GM18511 (cell line): ENCODE measurements around the gene ANGPTL2.
A peak's percentile ranks its signal among the peaks of the same experiment; 100 is the strongest.
"Not testable (repeated sequence)": the region's sequence is repeated elsewhere in the genome, so short reads cannot be mapped to it uniquely, and the experiment has no call there.

Source experiments
- ATAC-seq: cut with Tn5 transposase; IDR thresholded peaks from one replicate; pipeline ENCODE4 v1.9.1; 2021; ENCODE audit warnings: mild to moderate bottlenecking, moderate library complexity; ENCODE audit not compliant: unreplicated experiment

Gene ANGPTL2

GRCh38 chr9:127155314-127155960, 33.0 kb upstream of the ANGPTL2 start:
- ATAC-seq = no peak

- peak; percentile 71 for ATAC-seq
These were observed 32.2 kb upstream of the ANGPTL2 start for GRCh38 chr9:127154390-127155191.

DNA sequence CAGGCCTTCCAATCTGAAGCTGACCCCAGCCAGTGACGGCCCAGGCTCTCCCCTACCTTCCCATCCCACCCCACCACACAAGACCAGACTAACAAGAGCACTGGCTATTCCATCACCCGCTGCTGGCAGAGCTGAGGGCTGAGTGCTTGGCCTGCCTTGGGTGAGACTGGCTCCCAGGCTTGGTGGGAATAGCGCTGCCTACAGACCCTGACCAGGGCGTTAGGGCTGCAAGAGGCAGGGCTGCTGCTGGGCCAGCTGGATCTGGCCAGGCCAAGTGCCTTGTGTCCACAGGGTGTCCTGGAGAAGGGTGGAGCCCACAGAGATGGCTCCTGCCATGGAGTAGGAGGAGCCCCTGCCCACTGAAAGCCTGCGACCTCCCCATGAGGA, 31.6 kb upstream of the ANGPTL2 start:
- ATAC-seq = no peak

DNA sequence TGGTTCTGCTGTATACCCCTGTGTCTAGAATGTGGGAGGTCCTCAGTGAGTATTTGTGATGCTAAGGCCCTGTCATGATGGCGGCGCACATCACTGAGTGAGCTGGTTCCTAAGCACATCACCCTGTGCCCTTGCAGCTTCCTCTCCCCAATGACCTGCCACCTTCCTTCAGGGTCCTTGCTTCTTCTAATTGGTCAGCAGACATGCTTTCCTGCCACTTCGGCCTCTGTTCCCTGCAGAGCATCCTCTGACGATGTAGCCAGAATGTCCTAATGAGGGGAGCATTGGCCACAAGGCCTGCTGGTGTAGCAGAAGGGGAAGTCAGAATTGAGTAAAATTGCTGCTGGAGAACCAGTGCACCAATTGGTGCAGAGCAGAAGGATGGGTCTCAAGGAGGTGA, 31.1 kb upstream of the ANGPTL2 start:
- no peak for ATAC-seq

DNA sequence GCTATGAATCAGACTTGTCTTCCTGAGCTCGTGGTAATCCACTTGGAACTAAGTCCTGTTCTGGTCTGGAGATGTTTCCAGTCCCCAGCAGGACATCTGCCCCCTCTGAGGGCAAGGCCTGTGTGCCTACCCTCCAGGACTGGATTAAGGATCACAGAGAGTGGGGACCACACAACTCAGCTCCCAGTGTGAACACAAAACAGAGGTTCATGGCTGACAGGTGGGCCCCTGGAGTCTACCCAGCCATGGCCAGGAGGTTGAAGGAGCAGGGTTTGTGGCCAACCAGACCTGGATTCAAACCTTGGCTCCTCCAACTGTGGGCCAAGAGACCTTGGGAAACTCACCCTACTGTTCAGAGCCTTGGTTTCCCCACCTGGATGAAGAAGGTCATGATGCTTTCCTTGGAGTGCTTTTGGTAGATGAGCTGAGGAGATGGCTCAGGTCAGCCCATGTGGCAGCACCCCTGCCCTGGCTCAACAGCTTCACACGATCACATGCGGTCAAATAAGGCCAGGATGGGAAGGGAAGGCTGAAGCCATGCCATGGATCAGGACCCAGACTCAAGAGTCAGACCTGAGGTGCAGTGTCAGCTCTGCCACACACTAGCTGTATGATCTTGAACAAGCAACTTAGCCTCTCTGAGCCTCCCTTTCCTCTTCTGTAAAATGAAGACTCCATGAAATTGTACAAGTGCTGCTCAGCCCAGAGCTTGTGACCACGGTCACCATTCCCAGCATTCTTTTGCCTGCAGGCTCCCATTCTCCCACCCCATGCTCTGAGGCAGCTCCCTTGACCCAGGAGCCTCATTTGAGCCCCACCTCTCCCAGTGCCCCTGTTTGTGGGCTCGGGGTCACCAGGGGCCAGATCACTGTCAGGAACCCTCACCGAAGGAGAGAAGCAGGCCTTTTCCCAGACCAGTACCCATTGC, 27.3 kb upstream of the ANGPTL2 start:
- no peak for ATAC-seq

GRCh38 chr9:127149010-127149409, 26.6 kb upstream of the ANGPTL2 start:
- ATAC-seq = no peak

GRCh38 chr9:127148014-127148413, 25.6 kb upstream of the ANGPTL2 start:
- no peak for ATAC-seq

GRCh38 chr9:127147251-127147650, 24.8 kb upstream of the ANGPTL2 start:
- ATAC-seq = no peak

- ATAC-seq = not testable (repeated sequence)
These were observed 24.4 kb upstream of the ANGPTL2 start for GRCh38 chr9:127146841-127147240.

GRCh38 chr9:127144670-127145445, 22.4 kb upstream of the ANGPTL2 start:
- ATAC-seq = no peak

DNA sequence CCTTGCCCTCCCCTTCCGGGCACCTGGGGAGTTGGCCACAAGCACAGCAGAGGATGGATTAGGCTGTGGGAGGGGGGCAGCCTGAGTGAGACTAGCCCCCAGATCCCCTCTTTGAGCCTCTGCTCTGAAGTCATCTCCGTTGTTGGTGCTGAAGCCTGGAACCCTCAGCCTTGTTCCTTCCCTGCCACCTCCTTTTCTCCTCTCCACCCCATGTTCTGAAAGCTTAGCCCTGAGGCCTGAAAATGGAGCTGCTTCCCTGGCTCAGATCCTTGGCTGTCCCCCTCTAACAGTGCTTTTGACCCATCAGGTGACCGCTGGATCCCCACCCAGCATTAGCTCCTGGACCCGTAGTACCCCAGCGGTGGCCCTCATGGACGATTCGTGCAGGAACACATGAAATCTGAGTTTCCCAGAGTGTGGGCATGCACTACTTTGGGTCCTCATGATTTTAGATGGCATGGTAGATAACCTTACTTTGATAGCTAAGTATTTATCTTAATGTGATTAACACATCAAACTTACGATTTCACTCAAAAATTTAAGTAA, 21.6 kb upstream of the ANGPTL2 start:
- ATAC-seq = no peak

DNA sequence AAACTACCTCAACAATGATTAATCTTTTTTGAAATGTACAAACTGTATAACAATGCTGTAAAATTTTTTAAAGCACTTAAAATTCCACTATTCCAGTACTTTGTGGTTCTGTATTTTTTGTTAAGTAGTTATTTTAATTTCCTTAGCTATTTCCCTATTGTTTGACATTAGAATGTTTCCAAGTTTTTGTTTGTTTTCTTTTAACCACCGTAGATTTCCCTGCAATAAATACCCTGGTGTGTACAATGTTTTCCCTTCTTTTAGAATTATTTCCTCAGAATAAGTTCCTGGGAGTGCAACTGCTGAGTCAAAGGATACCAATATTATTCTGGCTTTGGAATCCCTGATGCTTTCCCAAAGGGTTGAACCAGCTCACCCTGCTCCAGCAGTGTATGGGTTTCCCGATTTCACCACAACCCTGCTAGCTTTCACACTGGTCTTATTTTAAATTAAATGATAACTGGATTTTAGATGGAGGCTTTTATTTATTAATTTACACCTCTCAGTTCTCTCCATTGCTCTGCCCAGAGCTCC, 20.6 kb upstream of the ANGPTL2 start:
- ATAC-seq = no peak

DNA sequence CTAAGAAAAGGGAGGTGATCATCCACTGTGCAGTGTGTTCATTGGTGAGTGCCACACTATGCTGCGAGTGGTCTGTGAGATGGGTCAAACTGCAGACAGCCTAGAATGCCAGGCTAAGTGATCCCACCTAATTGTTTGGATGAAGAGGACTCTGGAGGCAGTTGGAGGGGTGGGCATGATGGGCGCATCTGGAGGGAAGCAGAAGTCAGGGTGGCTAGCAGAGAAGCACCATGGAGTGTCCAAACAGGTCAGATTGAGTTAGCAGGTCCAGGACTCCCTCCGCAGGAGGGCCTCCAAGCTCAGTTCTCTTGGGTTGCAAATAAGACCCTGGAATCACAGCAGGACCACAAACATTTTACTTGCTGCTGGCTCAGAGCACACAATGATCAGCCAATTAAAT, 19.9 kb upstream of the ANGPTL2 start:
- no peak for ATAC-seq

DNA sequence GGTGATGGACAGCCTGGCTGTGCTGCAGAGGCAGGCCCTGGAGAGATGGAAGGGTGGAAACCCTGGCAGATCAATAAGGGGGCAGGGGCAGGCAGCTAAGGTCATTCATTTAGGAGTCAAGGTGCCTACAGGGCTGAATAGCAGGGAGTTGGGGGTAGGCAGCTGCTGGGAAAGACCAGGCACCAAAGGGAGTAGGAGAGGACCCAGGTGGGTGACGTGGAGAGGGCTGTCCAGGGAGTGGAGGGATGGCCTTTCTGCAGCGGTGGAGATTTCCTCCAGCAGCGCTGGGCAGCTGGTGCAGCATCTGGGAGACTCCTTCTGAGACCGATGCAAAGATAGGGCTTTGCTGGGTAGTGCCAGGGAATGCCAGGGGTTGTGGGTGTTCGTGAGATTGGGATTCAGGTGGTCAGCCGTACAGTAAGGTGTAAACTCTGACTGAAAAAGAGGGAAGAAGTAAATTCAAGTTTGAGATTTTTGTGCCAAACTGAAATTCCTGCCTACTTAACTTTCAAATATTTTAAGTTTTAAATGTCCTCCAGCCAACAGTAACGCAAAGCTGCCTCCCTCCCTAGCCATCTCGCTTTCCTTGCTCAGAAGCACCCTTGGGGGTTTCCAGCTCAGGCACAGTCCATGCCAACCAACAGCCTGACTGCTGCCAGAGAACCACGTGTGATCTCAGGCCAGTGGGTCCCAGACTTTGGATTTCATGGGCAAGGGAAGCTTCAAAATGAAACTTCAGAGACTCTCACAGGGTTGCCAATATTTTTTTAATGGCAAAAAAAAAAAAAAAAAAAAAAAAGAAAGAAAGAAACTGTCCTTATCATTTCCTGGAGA, 18.6 kb upstream of the ANGPTL2 start:
- ATAC-seq = no peak

DNA sequence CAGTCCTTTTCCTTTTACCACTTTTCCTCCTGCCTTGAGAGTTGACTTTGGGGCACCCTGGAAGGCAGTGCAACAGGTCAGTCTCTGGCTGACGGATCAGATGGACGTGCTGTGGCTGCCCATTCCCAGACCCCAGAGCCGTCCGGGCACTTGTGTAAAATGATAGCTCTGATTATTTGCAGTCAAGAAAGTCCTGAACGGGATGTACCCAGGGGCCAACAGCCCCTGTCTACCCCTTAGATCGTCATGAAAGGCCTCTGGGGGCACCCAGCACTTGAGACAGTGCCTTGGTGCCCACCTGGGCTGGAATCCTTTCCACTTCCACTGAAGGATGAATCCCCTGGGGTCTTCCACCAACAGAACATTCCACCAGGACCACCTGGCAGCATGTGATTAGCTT, 17.7 kb upstream of the ANGPTL2 start:
- no peak for ATAC-seq

- ATAC-seq = no peak
These were observed 17.3 kb upstream of the ANGPTL2 start for GRCh38 chr9:127139775-127140174.

DNA sequence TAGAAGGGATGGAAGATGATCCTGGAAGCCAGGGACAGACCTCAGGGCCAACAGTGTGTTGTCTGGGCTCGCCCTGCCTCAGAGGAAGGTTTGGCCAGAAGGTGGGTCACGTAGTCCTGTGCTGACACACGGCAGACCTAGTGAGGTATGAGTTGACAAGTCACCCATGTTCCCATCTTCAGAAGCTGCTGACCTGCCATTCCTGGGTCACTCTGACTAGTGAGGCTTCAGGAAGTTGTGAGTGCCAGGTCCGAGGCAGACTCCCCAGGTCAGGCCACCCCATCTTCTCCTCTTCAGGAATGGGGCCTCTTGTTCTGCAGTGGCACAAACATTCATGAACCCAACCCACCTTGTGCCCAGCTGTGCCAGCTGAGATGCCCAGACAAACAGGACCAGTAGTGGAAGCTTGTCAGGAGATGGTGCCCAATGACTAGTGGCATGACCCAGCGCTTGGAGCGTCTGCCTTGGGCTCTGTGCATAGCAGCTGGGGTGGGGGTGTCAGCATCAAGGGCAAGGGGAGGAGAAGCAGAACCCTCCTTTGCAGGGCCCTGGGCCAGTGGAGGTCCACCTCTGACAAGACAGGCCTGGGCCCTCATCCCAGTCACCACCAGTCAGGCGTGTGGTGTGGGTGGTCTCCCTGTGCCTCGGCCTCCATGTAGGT, 16.8 kb upstream of the ANGPTL2 start:
- no peak for ATAC-seq

DNA sequence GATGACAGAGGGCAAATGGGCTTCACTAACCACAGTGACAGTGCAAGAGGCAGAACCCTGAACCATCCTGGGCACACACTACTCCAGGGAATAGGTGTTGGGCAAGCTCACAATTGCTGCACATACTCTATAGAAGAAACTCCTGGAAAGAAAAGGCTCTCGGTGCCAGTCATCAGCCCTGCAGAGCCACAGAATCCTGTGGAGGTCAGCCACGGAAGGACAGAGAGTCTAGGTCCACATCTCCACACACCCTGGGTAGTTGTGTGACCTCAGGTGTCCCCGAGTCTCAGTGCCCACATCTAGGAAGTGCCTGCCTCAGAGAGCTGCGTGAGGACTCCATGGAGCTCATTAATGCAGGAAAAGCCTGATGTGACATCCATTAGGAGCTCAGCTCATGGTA, 16.0 kb upstream of the ANGPTL2 start:
- no peak for ATAC-seq
